Stimulated activated naive CD8-positive, alpha-beta T cell treated with anti-CD3 and anti-CD28 coated beads, Interleukin-15, amount 100 ng/mL, for 72 hours (primary cell): ENCODE data around the gene LTBP4.

Experiments used
- ATAC-seq: fragments of 150-1000 bp; cut with Tn5 transposase; 2 replicates; pipeline ENCODE4 v1.10.0; 2021; ENCODE audit warnings: mild to moderate bottlenecking, moderate library complexity
- DNase-seq, 2 donors: peaks; one replicate each; pipeline ENCODE4 v3.0.0; 2021 to 2022
- H3K27ac Mint-ChIP-seq, 2 donors: one replicate each; pipeline ENCODE4 v1.8.0; 2022; ENCODE audit warnings: mild to moderate bottlenecking in 2 of 2, mixed read lengths in 2 of 2, moderate library complexity in 2 of 2
- H3K27me3 Mint-ChIP-seq: one replicate; pipeline ENCODE4 v1.8.0; 2022; ENCODE audit warnings: mixed read lengths
- H3K4me1 Mint-ChIP-seq: one replicate; pipeline ENCODE4 v1.8.0; 2022; ENCODE audit warnings: mild to moderate bottlenecking, mixed read lengths
- H3K4me3 Mint-ChIP-seq, 2 donors: one replicate each; pipeline ENCODE4 v1.8.0; 2022; ENCODE audit warnings: mild to moderate bottlenecking in 2 of 2, mixed read lengths in 2 of 2, moderate library complexity in 1 of 2
- H3K9me3 Mint-ChIP-seq, 2 donors: one replicate each; pipeline ENCODE4 v1.8.0; 2022; ENCODE audit warnings: mixed read lengths in 2 of 2

The LTBP4 gene

GRCh38 chr19:40599331-40599901 is 1.8 kb upstream of the LTBP4 start:
- Mint-ChIP-seq H3K27me3 (peaks cover 87% of the 10 kb centered on the region), H3K9me3 (no peaks in the 10 kb centered on the region), H3K4me3 (peak overlapping the region; percentile 53 to 64), H3K27ac (no peak overlapping the region), H3K4me1 (peaks cover 81% of the 10 kb centered on the region)
- DNase-seq: no peak
- no peak for ATAC-seq

DNA sequence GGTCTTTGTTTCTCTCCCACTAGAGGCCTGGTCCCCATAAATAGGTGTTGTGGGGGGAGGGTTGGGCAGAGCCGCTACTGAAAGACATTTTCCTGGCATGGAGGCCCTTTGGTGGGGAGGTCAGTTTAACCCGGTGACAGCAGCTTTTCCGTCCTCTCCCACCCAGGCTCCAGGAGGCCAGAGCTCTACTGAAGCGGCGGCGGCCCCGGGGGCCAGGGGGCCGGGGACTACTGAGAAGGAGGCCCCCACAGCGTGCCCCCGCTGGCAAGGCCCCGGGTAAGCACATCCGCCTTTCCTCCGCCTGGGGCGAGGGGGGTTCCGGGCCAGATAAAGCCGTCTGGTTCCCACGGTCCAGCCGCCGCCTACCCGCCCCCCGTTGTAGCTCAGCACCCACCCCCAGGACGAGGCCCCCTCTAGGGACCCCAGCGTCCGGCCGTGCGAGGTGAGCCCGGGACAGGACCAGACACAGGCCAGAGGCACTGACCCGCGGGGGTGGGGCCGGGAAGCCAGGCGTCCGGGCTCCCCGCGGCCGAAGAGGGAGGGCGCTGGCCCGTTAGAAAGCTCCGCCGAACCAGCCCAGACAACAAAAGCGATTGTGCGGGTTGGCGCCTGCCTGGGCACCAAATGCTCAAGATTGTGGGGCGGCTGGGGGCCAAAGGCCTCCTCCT is 1.1 kb upstream of the LTBP4 start:
- Mint-ChIP-seq H3K27me3 (peaks cover 80% of the 10 kb centered on the region), H3K4me3 (peak overlapping the region; percentile 57 to 64), H3K4me1 (peaks cover 81% of the 10 kb centered on the region), H3K9me3 (no peaks in the 10 kb centered on the region), H3K27ac (no peak overlapping the region)
- no peak for DNase-seq
- no peak for ATAC-seq

DNA sequence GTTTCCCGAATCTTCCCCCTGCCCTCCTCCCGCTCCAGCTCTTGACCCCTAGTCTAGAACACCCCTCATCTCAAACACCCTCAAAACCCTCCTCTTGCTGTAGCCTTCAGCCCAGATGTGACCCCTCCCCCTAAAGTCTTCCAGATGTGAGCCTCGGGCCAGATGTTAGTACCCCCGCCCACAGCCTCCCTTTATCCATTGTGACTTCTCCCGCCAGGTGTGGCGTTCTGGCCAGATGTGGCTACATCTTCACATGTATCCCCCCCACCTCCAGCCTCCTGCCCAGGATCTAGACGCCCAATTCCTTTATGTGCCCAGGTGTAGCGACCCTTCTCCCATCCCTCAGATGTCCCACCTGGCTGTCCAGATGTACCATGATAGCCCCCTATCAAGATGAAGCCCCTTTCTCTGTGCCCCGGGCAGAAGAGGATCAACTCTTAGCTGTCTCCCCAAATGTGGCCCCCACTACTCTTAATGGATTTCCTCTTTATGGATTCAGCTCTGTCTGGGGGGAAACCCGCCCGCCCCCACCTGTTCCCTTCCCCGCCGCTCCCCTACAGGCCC is 517 bp upstream of the LTBP4 start:
- ATAC-seq: no peak
- DNase-seq: no peak
- Mint-ChIP-seq H3K4me3 (peak overlapping the region; percentile 53 to 57), H3K27me3 (peaks cover 76% of the 10 kb centered on the region), H3K27ac (no peak overlapping the region), H3K9me3 (no peaks in the 10 kb centered on the region), H3K4me1 (peaks cover 84% of the 10 kb centered on the region)

DNA sequence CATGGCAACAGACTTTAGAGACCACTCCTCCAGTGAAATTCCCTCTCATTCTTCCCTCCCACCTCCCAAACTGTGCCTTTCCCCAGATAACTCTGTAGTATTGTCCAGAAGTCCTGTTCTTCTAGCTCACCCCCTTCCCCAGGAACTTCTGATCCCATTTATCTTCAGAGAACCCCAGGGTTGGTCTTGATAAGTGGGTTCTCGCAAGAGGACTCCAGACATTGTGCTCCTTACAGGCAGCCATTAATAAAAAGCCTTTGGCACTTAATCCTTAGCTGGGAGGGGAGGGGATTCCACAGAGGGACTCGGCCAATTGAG is 1.9 kb downstream of the LTBP4 start:
- Mint-ChIP-seq H3K27ac (no peak overlapping the region), H3K9me3 (no peaks in the 10 kb centered on the region), H3K4me3 (peak overlapping the region in 1 of 2 donors; percentile 17), H3K27me3 (peaks cover 54% of the 10 kb centered on the region), H3K4me1 (peaks cover 91% of the 10 kb centered on the region)
- ATAC-seq: no peak
- DNase-seq: no peak

DNA sequence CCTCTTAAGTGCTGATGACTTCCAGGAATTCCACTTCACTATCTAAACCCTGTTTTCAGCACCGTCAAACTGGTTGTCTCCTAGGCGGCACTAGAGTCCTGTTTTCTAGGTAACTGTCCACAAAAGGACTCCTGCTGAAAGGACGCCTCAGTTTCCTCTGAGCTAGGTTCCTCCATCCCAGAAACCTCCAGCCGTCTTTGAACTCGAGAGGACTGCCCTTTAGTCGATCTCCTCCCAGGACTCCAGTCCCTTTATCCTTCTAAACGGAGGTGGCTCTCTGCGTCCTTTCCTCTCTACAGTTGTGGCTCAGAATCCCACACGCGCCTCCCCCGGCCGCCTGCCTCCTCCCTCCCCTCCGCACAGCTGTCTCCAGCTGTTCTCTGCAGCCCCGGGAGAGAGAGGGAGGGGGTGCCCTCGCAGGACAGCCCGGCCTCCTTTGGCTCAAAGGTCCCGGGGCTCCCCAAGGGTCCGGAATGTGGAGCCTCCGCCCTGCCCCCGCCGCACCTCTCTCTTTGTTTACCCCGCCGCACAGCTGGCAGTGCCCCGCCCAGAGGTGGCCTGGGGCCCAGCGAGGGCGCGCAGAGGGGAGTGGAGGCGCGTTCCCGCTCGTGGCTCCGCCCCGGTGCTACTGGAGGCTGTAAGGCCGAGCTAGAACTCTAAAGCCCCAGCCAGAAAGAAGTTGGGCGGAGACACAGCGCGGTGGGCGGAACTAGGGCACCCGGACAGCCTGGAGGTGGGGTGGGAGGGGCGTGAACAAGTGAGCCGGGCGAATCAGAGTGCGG is 2.4 kb downstream of the LTBP4 start:
- peaks cover 92% of the 10 kb centered on the region for H3K4me1 Mint-ChIP-seq
- ATAC-seq (peak; percentile 73), DNase-seq (peak; percentile 97)
- peaks cover 48% of the 10 kb centered on the region for H3K27me3 Mint-ChIP-seq
- peak overlapping the region; percentile 83 to 88 for H3K4me3 Mint-ChIP-seq
- no peak overlapping the region for H3K27ac Mint-ChIP-seq
- H3K9me3 Mint-ChIP-seq: no peaks in the 10 kb centered on the region

- DNase-seq: no peak
These were observed 3.0 kb downstream of the LTBP4 start for GRCh38 chr19:40604171-40604646.

DNA sequence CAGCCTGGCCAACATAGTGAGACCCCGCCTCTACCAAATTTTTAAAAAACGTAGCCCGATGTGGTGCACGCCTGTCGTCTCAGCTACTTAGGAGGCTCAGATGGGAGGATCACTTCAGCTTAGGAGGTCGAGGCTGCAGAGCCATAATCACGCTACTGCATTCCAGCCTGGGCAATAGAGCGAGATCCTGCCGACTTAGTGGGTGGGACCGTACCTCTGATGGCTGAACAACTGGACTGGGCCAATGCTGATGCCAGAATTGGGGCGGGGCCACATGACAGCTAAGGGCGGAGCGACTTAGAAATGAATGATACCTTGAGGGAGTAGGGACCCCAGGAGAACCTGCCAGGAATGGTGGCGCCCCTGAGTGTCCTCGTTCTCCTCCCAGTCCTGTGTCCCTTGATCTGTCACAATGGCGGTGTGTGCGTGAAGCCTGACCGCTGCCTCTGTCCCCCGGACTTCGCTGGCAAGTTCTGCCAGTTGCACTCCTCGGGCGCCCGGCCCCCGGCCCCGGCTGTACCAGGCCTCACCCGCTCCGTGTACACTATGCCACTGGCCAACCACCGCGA is 3.6 kb downstream of the LTBP4 start:
- peak overlapping the region; percentile 79 to 88 for H3K4me3 Mint-ChIP-seq
- ATAC-seq: peak; percentile 0
- peaks cover 89% of the 10 kb centered on the region for H3K4me1 Mint-ChIP-seq
- no peaks in the 10 kb centered on the region for H3K9me3 Mint-ChIP-seq
- H3K27ac Mint-ChIP-seq: no peak overlapping the region
- H3K27me3 Mint-ChIP-seq: peaks cover 37% of the 10 kb centered on the region
- DNase-seq: no peak

More at GRCh38 chr19:40604171-40604646, 3.0 kb downstream of the LTBP4 start:
- Mint-ChIP-seq H3K9me3 (no peaks in the 10 kb centered on the region), H3K4me3 (peak overlapping the region; percentile 83 to 88), H3K27me3 (peaks cover 42% of the 10 kb centered on the region), H3K4me1 (peaks cover 92% of the 10 kb centered on the region), H3K27ac (peak overlapping the region in 1 of 2 donors; percentile 47)
- no peak for ATAC-seq

DNA sequence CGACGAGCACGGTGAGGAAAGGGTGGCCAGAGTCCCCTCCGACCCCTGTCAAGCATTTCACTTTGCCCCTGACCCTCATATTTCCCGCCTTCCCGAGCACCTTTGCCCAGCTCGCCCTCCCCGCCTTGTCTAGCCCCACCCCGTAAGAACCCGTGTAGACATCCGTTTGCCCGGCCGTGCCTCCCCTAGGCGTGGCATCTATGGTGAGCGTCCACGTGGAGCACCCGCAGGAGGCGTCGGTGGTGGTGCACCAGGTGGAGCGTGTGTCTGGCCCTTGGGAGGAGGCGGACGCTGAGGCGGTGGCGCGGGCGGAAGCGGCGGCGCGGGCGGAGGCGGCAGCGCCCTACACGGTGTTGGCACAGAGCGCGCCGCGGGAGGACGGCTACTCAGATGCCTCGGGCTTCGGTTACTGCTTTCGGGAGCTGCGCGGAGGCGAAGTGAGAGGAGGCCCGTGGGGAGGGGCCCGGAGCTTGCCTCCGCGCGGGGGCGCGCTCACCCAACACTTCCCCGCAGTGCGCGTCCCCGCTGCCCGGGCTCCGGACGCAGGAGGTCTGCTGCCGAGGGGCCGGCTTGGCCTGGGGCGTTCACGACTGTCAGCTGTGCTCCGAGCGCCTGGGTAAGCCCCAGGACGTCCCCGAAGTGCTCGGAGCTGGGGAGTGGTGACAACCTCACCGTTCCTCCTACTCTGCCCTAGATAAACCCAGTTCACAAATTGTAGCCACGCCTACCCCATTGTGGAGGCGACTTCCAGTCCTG is 4.2 kb downstream of the LTBP4 start:
- Mint-ChIP-seq H3K4me3 (peak overlapping the region; percentile 79 to 88), H3K27me3 (peaks cover 30% of the 10 kb centered on the region), H3K27ac (no peak overlapping the region), H3K9me3 (no peaks in the 10 kb centered on the region), H3K4me1 (peaks cover 89% of the 10 kb centered on the region)
- ATAC-seq: peak; percentile 67
- DNase-seq: peak; percentile 79 to 86

DNA sequence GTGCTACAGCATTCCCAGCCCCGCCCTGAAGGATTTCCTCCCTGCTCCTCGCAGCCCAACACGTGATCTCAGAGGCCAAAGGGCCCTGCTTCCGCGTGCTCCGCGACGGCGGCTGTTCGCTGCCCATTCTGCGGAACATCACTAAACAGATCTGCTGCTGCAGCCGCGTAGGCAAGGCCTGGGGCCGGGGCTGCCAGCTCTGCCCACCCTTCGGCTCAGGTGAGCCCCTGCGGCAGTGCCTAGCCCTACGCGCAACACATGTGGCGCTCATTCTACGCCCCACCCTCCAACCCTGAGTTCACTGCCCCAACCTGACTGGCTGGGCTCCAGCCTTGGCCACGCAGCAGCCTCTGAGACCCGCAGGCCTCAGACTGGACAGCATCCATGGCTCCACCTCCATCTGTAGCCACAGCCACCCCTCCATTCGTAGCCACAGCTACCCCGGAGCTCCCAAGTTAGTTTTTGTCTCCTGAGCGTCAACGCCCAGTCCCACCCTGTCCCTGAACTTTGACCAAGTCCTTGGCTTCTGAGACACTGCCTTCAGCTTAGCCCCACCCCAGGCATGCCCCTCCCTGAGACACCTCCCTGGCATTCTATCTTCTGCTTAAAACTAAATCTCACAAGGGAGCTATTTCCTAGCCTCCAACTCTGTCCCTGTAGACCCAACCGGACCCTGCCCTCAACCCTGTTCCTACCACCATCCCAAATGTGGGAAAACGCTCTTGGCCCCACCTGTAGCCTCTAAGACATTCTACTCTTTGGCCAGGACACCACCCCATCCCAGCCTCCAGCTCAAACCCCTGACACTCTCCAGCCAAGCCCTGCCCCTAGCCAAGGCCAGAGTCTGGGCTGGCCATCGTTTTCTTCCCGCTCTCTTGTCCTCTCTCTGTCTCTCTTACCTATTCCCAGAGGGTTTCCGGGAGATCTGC is 6.4 kb downstream of the LTBP4 start:
- no peak for ATAC-seq
- Mint-ChIP-seq H3K27me3 (peaks cover 9% of the 10 kb centered on the region), H3K27ac (no peak overlapping the region), H3K9me3 (no peaks in the 10 kb centered on the region), H3K4me3 (peak overlapping the region; percentile 48 to 53), H3K4me1 (peaks cover 91% of the 10 kb centered on the region)
- no peak for DNase-seq

- ATAC-seq (no peak), DNase-seq (no peak)
- Mint-ChIP-seq H3K4me3 (no peak overlapping the region), H3K27me3 (peaks cover 2% of the 10 kb centered on the region), H3K27ac (peak overlapping the region in 1 of 2 donors; percentile 23), H3K9me3 (no peaks in the 10 kb centered on the region), H3K4me1 (peaks cover 91% of the 10 kb centered on the region)
These were observed 7.1 kb downstream of the LTBP4 start for GRCh38 chr19:40608240-40608621.

- Mint-ChIP-seq H3K4me3 (peak overlapping the region; percentile 90 to 96), H3K4me1 (peaks cover 88% of the 10 kb centered on the region), H3K9me3 (no peaks in the 10 kb centered on the region), H3K27me3 (no peaks in the 10 kb centered on the region), H3K27ac (peak overlapping the region; percentile 71 to 93)
- DNase-seq (no peak), ATAC-seq (no peak)
These were observed 7.8 kb downstream of the LTBP4 start for GRCh38 chr19:40608957-40609356.

DNA sequence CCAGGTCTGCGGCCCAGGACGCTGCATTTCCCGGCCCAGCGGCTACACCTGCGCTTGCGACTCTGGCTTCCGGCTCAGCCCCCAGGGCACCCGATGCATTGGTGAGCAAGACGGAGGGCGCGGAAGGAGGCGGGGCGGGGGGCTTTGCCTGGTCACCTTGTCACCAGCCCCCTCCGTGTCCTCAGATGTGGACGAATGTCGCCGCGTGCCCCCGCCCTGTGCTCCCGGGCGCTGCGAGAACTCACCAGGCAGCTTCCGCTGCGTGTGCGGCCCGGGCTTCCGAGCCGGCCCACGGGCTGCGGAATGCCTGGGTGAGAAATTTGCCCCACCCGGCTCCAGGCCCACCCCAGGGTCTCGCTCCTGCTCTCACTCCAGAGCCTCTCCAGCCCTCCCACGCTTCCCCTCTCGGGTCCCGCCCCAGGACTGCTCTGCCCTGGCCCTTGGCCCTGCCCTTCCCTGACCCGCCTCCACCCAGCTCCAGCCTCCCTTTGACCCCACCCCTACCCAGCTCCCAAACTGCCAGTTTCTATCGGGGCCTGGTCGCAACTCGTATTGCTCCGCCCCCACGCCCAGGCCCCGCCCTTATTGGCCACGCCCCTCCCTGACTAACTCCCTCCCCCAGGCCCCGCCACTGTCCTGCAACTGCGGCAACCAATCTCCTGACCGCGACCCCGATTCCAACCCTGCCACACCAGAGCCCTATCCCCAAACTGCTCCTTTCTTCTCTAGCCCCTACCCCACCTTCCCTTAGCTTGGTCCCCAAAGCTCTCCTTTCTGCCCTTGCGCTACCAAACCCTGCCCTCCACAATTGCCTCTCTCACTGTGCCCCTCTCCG is 8.6 kb downstream of the LTBP4 start:
- peak; percentile 90 to 92 for DNase-seq
- H3K9me3 Mint-ChIP-seq: no peaks in the 10 kb centered on the region
- peaks cover 86% of the 10 kb centered on the region for H3K4me1 Mint-ChIP-seq
- H3K27me3 Mint-ChIP-seq: no peaks in the 10 kb centered on the region
- peak; percentile 64 for ATAC-seq
- peak overlapping the region; percentile 71 to 93 for H3K27ac Mint-ChIP-seq
- peak overlapping the region; percentile 90 to 96 for H3K4me3 Mint-ChIP-seq

DNA sequence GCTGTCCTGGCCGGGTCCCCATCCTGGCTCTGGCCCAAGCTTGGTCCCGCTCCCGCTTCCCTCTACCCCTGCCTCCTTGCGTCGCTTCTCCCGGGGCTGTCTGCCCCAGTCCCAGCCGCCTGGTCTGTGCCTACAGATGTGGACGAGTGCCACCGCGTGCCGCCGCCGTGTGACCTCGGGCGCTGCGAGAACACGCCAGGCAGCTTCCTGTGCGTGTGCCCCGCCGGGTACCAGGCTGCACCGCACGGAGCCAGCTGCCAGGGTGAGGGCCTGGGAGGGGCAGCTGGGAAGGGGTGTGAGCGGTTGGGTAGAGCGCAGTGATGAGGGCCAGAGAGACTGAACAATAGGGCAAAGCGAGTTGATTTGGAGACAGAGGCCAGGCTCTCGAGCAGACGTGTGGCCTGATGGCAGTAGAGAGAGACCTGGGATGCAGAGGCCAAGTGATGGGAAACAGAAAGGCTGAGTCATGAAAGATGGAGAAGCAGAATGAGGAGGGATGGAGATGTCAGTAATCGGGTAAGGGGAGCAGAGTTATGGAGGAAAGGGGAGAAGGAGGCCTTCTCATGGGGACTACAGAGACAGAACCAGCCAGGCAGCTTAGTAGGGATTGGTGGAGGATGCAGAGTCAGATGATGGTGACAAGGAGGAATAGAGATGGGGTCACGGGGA is 9.4 kb downstream of the LTBP4 start:
- peak; percentile 33 for ATAC-seq

More for the DNA sequence above, 9.4 kb downstream of the LTBP4 start:
- no peaks in the 10 kb centered on the region for H3K27me3 Mint-ChIP-seq
- peak overlapping the region; percentile 45 to 93 for H3K27ac Mint-ChIP-seq
- H3K4me3 Mint-ChIP-seq: peak overlapping the region; percentile 90 to 96
- DNase-seq: peak in 1 of 2 donors; percentile 70
- peaks cover 86% of the 10 kb centered on the region for H3K4me1 Mint-ChIP-seq
- H3K9me3 Mint-ChIP-seq: no peaks in the 10 kb centered on the region
